Measurements from ENCODE around the gene PLAC8.
A peak's percentile ranks its signal among the peaks of the same experiment; 100 is the strongest.
"Not testable (repeated sequence)": the region's sequence is repeated elsewhere in the genome, so short reads cannot be mapped to it uniquely, and the experiment has no call there.

Gene PLAC8

GRCh38 chr4:83121246-83121645, 6.7 kb upstream of the PLAC8 start:
- no peak overlapping the region for H3K27ac Mint-ChIP-seq

GRCh38 chr4:83118869-83119268, 4.3 kb upstream of the PLAC8 start:
- ATAC-seq: no peak
- peaks cover 18% of the 10 kb centered on the region for H3K4me1 Mint-ChIP-seq
- no peaks in the 10 kb centered on the region for H3K9me3 Mint-ChIP-seq
- no peak for DNase-seq (ENCODE audit: low spot score in 2 of 2)
- no peak overlapping the region for H3K4me3 Mint-ChIP-seq
- no peak overlapping the region for H3K27ac Mint-ChIP-seq
- no peaks in the 10 kb centered on the region for H3K36me3 Mint-ChIP-seq

More at GRCh38 chr4:83121246-83121645, 6.7 kb upstream of the PLAC8 start:
- Mint-ChIP-seq H3K36me3 (no peaks in the 10 kb centered on the region), H3K9me3 (no peaks in the 10 kb centered on the region), H3K4me1 (peaks cover 13% of the 10 kb centered on the region), H3K4me3 (no peak overlapping the region)
- ATAC-seq (no peak), DNase-seq (ENCODE audit: low spot score in 2 of 2) (no peak)

- DNase-seq (ENCODE audit: low spot score in 2 of 2): no peak
- no peak for ATAC-seq
- H3K4me1 Mint-ChIP-seq: peaks cover 30% of the 10 kb centered on the region
- H3K36me3 Mint-ChIP-seq: no peaks in the 10 kb centered on the region
- peak overlapping the region; percentile 92 for H3K27ac Mint-ChIP-seq
- H3K4me3 Mint-ChIP-seq: peak overlapping the region; percentile 79
- no peaks in the 10 kb centered on the region for H3K9me3 Mint-ChIP-seq
Measured at GRCh38 chr4:83115656-83116285, 1.2 kb upstream of the PLAC8 start.

- no peak for DNase-seq (ENCODE audit: low spot score in 2 of 2)
- no peaks in the 10 kb centered on the region for H3K9me3 Mint-ChIP-seq
- no peak for ATAC-seq
- H3K4me3 Mint-ChIP-seq: peak overlapping the region; percentile 79
- H3K4me1 Mint-ChIP-seq: peaks cover 30% of the 10 kb centered on the region
- H3K36me3 Mint-ChIP-seq: peaks cover 7% of the 10 kb centered on the region
- H3K27ac Mint-ChIP-seq: peak overlapping the region; percentile 92
Measured at GRCh38 chr4:83115000-83115399, 471 bp upstream of the PLAC8 start.

GRCh38 chr4:83113429-83113786, 1.1 kb downstream of the PLAC8 start:
- peaks cover 36% of the 10 kb centered on the region for H3K4me1 Mint-ChIP-seq
- ATAC-seq (no peak), DNase-seq (ENCODE audit: low spot score in 2 of 2) (no peak)
- no peaks in the 10 kb centered on the region for H3K9me3 Mint-ChIP-seq
- peaks cover 20% of the 10 kb centered on the region for H3K36me3 Mint-ChIP-seq
- H3K4me3 Mint-ChIP-seq: peak overlapping the region; percentile 79
- H3K27ac Mint-ChIP-seq: peak overlapping the region; percentile 92

- H3K4me1 Mint-ChIP-seq: peaks cover 39% of the 10 kb centered on the region
- H3K27ac Mint-ChIP-seq: peak overlapping the region; percentile 92
- H3K4me3 Mint-ChIP-seq: peak overlapping the region; percentile 79
- no peaks in the 10 kb centered on the region for H3K9me3 Mint-ChIP-seq
- peak; percentile 19 for ATAC-seq
- peaks cover 25% of the 10 kb centered on the region for H3K36me3 Mint-ChIP-seq
- peak in 1 of 2 donors; percentile 59 for DNase-seq (ENCODE audit: low spot score in 2 of 2)
Measured at GRCh38 chr4:83112678-83113428, 1.7 kb downstream of the PLAC8 start.

- Mint-ChIP-seq H3K4me3 (peak overlapping the region; percentile 79), H3K4me1 (peaks cover 39% of the 10 kb centered on the region), H3K36me3 (peaks cover 25% of the 10 kb centered on the region), H3K9me3 (no peaks in the 10 kb centered on the region), H3K27ac (peak overlapping the region; percentile 92)
- DNase-seq (ENCODE audit: low spot score in 2 of 2) (no peak), ATAC-seq (no peak)
Measured at GRCh38 chr4:83112231-83112630, 2.3 kb downstream of the PLAC8 start.

GRCh38 chr4:83111751-83112141, 2.8 kb downstream of the PLAC8 start:
- H3K9me3 Mint-ChIP-seq; ATAC-seq; DNase-seq (ENCODE audit: low spot score in 2 of 2): not testable (repeated sequence)
- Mint-ChIP-seq H3K27ac (peak overlapping the region; percentile 92), H3K4me3 (peak overlapping the region; percentile 79), H3K36me3 (peaks cover 29% of the 10 kb centered on the region), H3K4me1 (peaks cover 39% of the 10 kb centered on the region)

GRCh38 chr4:83110970-83111750, 3.4 kb downstream of the PLAC8 start:
- Mint-ChIP-seq H3K27ac (peak overlapping the region; percentile 92), H3K36me3 (peaks cover 35% of the 10 kb centered on the region), H3K9me3 (no peaks in the 10 kb centered on the region), H3K4me3 (peak overlapping the region; percentile 79), H3K4me1 (peaks cover 39% of the 10 kb centered on the region)
- ATAC-seq: no peak
- no peak for DNase-seq (ENCODE audit: low spot score in 2 of 2)

- DNase-seq (ENCODE audit: low spot score in 2 of 2) (peak; percentile 80 to 94), ATAC-seq (peak; percentile 90)
- Mint-ChIP-seq H3K4me1 (peaks cover 40% of the 10 kb centered on the region), H3K4me3 (peak overlapping the region; percentile 73), H3K27ac (peak overlapping the region; percentile 83), H3K36me3 (peaks cover 39% of the 10 kb centered on the region), H3K9me3 (no peaks in the 10 kb centered on the region)
Measured at GRCh38 chr4:83110223-83110945, 4.1 kb downstream of the PLAC8 start.

GRCh38 chr4:83109480-83110222, 4.9 kb downstream of the PLAC8 start:
- Mint-ChIP-seq H3K4me1 (peaks cover 39% of the 10 kb centered on the region), H3K4me3 (peak overlapping the region; percentile 73), H3K27ac (peak overlapping the region; percentile 83), H3K36me3 (peaks cover 46% of the 10 kb centered on the region), H3K9me3 (no peaks in the 10 kb centered on the region)
- ATAC-seq (peak; percentile 67), DNase-seq (ENCODE audit: low spot score in 2 of 2) (peak; percentile 42 to 76)

- H3K27ac Mint-ChIP-seq: peak overlapping the region; percentile 83
- H3K36me3 Mint-ChIP-seq: peaks cover 60% of the 10 kb centered on the region
- H3K9me3 Mint-ChIP-seq: no peaks in the 10 kb centered on the region
- peak overlapping the region; percentile 73 for H3K4me3 Mint-ChIP-seq
- H3K4me1 Mint-ChIP-seq: peaks cover 31% of the 10 kb centered on the region
- ATAC-seq (no peak), DNase-seq (ENCODE audit: low spot score in 2 of 2) (no peak)
Measured at GRCh38 chr4:83108101-83108861, 6.2 kb downstream of the PLAC8 start.

- peak overlapping the region; percentile 83 for H3K27ac Mint-ChIP-seq
- H3K9me3 Mint-ChIP-seq: no peaks in the 10 kb centered on the region
- peaks cover 25% of the 10 kb centered on the region for H3K4me1 Mint-ChIP-seq
- peaks cover 67% of the 10 kb centered on the region for H3K36me3 Mint-ChIP-seq
- H3K4me3 Mint-ChIP-seq: peak overlapping the region; percentile 73
- ATAC-seq (peak; percentile 20), DNase-seq (ENCODE audit: low spot score in 2 of 2) (no peak)
Measured at GRCh38 chr4:83107631-83108030, 6.9 kb downstream of the PLAC8 start.

GRCh38 chr4:83104991-83105390, 9.5 kb downstream of the PLAC8 start:
- ATAC-seq (no peak), DNase-seq (ENCODE audit: low spot score in 2 of 2) (no peak)
- Mint-ChIP-seq H3K4me3 (no peak overlapping the region), H3K36me3 (peaks cover 86% of the 10 kb centered on the region), H3K27ac (peak overlapping the region; percentile 1), H3K9me3 (peaks cover 2% of the 10 kb centered on the region), H3K4me1 (peaks cover 48% of the 10 kb centered on the region)
